ENCODE data around the gene MAMLD1.
A peak's percentile ranks its signal among the peaks of the same experiment; 100 is the strongest.

Gene MAMLD1

DNA sequence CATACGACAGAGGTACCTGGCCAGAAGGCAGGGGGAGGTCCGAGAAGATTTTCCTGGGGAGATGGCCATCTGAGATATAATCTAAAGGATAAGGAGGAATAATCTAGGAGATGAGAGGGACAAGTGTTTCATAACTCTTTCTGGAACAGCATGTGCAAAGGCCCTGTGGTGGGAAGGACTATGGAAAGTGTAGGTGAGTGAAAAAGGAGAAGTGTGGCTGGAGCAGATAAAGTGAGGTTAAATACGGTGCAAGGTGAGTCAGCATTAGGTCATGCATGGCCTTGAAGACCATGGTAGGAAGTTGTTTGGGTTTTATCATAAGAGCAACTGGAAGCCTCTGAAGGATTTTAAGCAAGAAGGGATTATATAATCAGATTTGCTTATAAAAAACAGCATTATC, 170.7 kb downstream of the MAMLD1 start:
- no peak for TF ChIP-seq CTCF (conservative IDR thresholded peaks at IDR 0.05; ENCODE audit: control insufficient read depth, insufficient read depth, low read depth, low read length)
- no peak for DNase-seq (ENCODE audit: low read depth)
- H3K4me3 ChIP-seq (ENCODE audit: control insufficient read depth, low read depth, low read length) = no peak overlapping the region

DNA sequence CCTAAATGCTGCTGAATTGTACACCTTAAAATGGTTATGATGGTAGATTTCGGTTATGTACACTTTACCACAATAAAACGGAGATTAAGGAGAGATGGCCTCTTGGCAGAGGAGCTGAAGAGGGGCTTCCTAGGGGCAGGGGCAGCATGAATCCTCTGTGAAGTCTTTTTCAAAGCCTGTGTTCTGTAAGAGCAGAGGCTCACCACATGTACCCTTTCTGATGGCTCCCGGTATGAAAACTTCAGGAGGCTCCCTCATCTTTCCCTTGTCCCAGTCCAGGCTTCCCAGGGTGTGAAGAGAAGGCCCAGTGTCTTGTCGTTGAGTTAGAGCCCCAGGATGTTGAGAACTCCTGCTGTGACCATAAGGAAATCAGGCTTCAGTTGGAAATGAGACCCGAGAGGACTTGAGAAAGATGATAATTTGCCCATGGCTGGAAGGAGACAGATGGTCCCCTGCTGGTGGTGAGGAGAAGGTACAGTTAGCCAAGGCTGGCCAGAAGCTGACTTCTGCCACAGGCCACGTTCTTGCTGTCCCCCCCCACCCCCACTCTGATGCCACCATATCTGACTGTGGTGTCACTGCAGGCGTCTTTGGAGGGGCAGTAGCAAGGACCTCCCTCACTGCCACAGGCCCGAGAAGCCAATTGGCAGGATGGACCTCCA, 173.5 kb downstream of the MAMLD1 start:
- peak; percentile 24 for TF ChIP-seq CTCF (conservative IDR thresholded peaks at IDR 0.05; ENCODE audit: control insufficient read depth, insufficient read depth, low read depth, low read length)
- H3K4me3 ChIP-seq (ENCODE audit: control insufficient read depth, low read depth, low read length) = no peak overlapping the region
- peak; percentile 7 for DNase-seq (ENCODE audit: low read depth)

- no peak for TF ChIP-seq CTCF (conservative IDR thresholded peaks at IDR 0.05; ENCODE audit: control insufficient read depth, insufficient read depth, low read depth, low read length)
- no peak for DNase-seq (ENCODE audit: low read depth)
- no peak overlapping the region for H3K4me3 ChIP-seq (ENCODE audit: control insufficient read depth, low read depth, low read length)
Measured at GRCh38 chrX:150537851-150538250, 174.7 kb downstream of the MAMLD1 start.

- no peak for TF ChIP-seq CTCF (conservative IDR thresholded peaks at IDR 0.05; ENCODE audit: control insufficient read depth, insufficient read depth, low read depth, low read length)
- H3K4me3 ChIP-seq (ENCODE audit: control insufficient read depth, low read depth, low read length) = no peak overlapping the region
- no peak for DNase-seq (ENCODE audit: low read depth)
Measured at GRCh38 chrX:150540965-150541364, 177.8 kb downstream of the MAMLD1 start.

DNA sequence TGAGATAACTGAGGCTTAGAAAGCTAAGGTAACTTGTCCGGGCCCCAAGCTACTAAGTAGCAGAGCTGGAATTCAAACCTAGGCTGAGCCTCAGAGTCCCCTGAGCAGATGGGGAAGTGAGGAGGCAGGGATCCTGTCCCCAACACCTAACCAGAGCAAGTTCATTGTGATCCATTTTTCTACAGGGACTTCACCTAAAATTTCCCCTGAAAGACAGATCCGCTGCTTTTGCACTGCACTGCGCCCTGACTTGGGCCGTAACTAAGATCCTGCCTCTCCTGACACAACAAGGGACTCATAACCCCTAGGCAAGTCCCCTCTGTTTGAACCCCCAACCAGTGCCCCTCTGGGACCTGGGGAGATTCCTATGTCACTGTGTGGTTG, 179.7 kb downstream of the MAMLD1 start:
- no peak for DNase-seq (ENCODE audit: low read depth)
- no peak overlapping the region for H3K4me3 ChIP-seq (ENCODE audit: control insufficient read depth, low read depth, low read length)
- TF ChIP-seq CTCF (conservative IDR thresholded peaks at IDR 0.05; ENCODE audit: control insufficient read depth, insufficient read depth, low read depth, low read length) = no peak

- H3K4me3 ChIP-seq (ENCODE audit: control insufficient read depth, low read depth, low read length) = no peak overlapping the region
Measured at GRCh38 chrX:150543230-150544155, 180.4 kb downstream of the MAMLD1 start.

More at GRCh38 chrX:150543230-150544155, 180.4 kb downstream of the MAMLD1 start:
- no peak for DNase-seq (ENCODE audit: low read depth)
- TF ChIP-seq CTCF (conservative IDR thresholded peaks at IDR 0.05; ENCODE audit: control insufficient read depth, insufficient read depth, low read depth, low read length) = no peak

All from fibroblast of mammary gland (primary cell).